Endothelial cell of umbilical vein (primary cell): ENCODE data around the gene TTC27. TPM values are rescaled to one million over a fixed set of nuclear protein-coding genes. Genes with fewer than 3 reads are reported as not detected.

Experiments used
- BruUV-seq: library from RNA; stranded (reverse); fragments of 400-500 nt; replicated peaks from 2 replicates; lab custom pipeline; 2021; lab: Mats Ljungman, UMichigan
- CTCF ChIA-PET: fragments of 300-600, 350-600 bp; sonication (Branson Sonifier 250); formaldehyde crosslinking; loops from one replicate; lab custom pipeline; 2021; ENCODE audit warnings: antibody characterized with exemption, inconsistent platforms; lab: Charles Lee
- POLR2A ChIA-PET: fragments of 300-600, 350-600 bp; sonication (Branson Sonifier 250); formaldehyde crosslinking; loops from one replicate; lab custom pipeline; 2021; ENCODE audit warnings: antibody characterized with exemption, inconsistent platforms; lab: Charles Lee
- DNase-seq: peaks from one replicate; pipeline ENCODE4 v3.0.0-alpha.2; 2011; ENCODE audit warnings: low read depth, low spot score
- FAIRE-seq: peaks from 2 replicates; lab custom pipeline; 2011; peaks lifted over from hg19 to GRCh38; lab: Jason Lieb, UNC
- H2AFZ ChIP-seq: 2 replicates; pipeline ENCODE4 v1.6.0; 2012; ENCODE audit warnings: low read depth, low read length, control low read depth, inconsistent platforms
- H3K27ac ChIP-seq: 2 replicates; pipeline ENCODE4 v1.5.1; 2011; ENCODE audit warnings: low read depth, mild to moderate bottlenecking, control low read depth, low read length, moderate library complexity; ENCODE audit not compliant: insufficient read depth
- H3K27me3 ChIP-seq, 2 experiments: 2 replicates each; pipeline versions ENCODE4 v1.6.0 to v1.6.1; 2011; ENCODE audit warnings: low read length in 2 of 2, mixed read lengths in 1 of 2; ENCODE audit not compliant: control insufficient read depth in 2 of 2, insufficient read depth in 2 of 2
- H3K36me3 ChIP-seq, 2 experiments: 2 replicates in 1 of 2; 3 replicates in 1 of 2; pipeline ENCODE4 v1.5.1; 2011; ENCODE audit warnings: low read length in 2 of 2, mild to moderate bottlenecking in 1 of 2, moderate library complexity in 1 of 2; ENCODE audit not compliant: control insufficient read depth in 2 of 2, insufficient read depth in 2 of 2; ENCODE audit errors: extremely low read depth in 1 of 2
- H3K4me1 ChIP-seq: 3 replicates; pipeline ENCODE4 v1.5.1; 2011; ENCODE audit warnings: mild to moderate bottlenecking, low read length; ENCODE audit not compliant: control insufficient read depth, insufficient read depth; ENCODE audit errors: extremely low read depth
- H3K4me2 ChIP-seq: 2 replicates; pipeline ENCODE4 v1.6.1; 2011; ENCODE audit warnings: low read length, control low read depth, mixed read lengths; ENCODE audit not compliant: insufficient read depth
- H3K4me3 ChIP-seq, 3 experiments: fragments of 200-600 bp in 1 of 3; sonication (generic), shearing (Covaris generic) in 1 of 3; replicated peaks in 1 of 3; 2 replicates each; pipeline ENCODE4 v1.5.1; 2011 to 2016; ENCODE audit warnings: control low read depth in 3 of 3, low read length in 3 of 3, mild to moderate bottlenecking in 2 of 3, inconsistent platforms in 1 of 3, low read depth in 1 of 3, moderate library complexity in 1 of 3; ENCODE audit not compliant: insufficient read depth in 1 of 3
- H3K79me2 ChIP-seq: 2 replicates; pipeline ENCODE4 v1.6.0; 2012; ENCODE audit warnings: low read length, inconsistent platforms; ENCODE audit not compliant: control insufficient read depth, insufficient read depth
- H3K9ac ChIP-seq: replicated peaks from 2 replicates; pipeline ENCODE3; 2011; ENCODE audit warnings: low read length, control low read depth; ENCODE audit not compliant: insufficient read depth; ENCODE audit errors: extremely low read depth
- H3K9me1 ChIP-seq: replicated peaks from 3 replicates; pipeline ENCODE4 v1.6.0; 2011; ENCODE audit warnings: mild to moderate bottlenecking, low read length; ENCODE audit not compliant: control insufficient read depth, insufficient read depth; ENCODE audit errors: extremely low read depth
- H3K9me3 ChIP-seq: replicated peaks from 2 replicates; pipeline ENCODE4 v1.5.1; 2012; ENCODE audit warnings: low read length, inconsistent platforms; ENCODE audit not compliant: control insufficient read depth, insufficient read depth
- H4K20me1 ChIP-seq: replicated peaks from 2 replicates; pipeline ENCODE3; 2011; ENCODE audit warnings: mild to moderate bottlenecking, low read length; ENCODE audit not compliant: control insufficient read depth, insufficient read depth; ENCODE audit errors: extremely low read depth
- EZH2 ChIP-seq: IDR thresholded peaks from 2 replicates; pipeline ENCODE4 v1.6.1; 2012; ENCODE audit warnings: borderline replicate concordance, low read depth, mild to moderate bottlenecking, moderate library complexity, low read length, inconsistent platforms; ENCODE audit not compliant: severe bottlenecking
- GATA2 ChIP-seq: IDR thresholded peaks from 2 replicates; pipeline ENCODE4 v1.7.0; 2011; ENCODE audit warnings: low read depth, mild to moderate bottlenecking, moderate library complexity, mixed read lengths, low read length; ENCODE audit not compliant: insufficient read length, insufficient read depth
- JUN ChIP-seq: IDR thresholded peaks from 2 replicates; pipeline ENCODE4 v1.6.1; 2011; ENCODE audit warnings: borderline replicate concordance, low read depth; ENCODE audit not compliant: insufficient read length, insufficient read depth
- MYC ChIP-seq: IDR thresholded peaks from one replicate; pipeline ENCODE4 v1.6.1; 2011; ENCODE audit warnings: mild to moderate bottlenecking, low read depth, low read length
- POLR2A ChIP-seq: IDR thresholded peaks from 2 replicates; pipeline ENCODE4 v1.6.1; 2012; ENCODE audit warnings: low read depth, mild to moderate bottlenecking, control low read depth, low read length
- dilution Hi-C: fragments of 300-500 bp; cut with MboI; formaldehyde crosslinking; loops from one replicate; pipeline ENCODE4 v1.15.0; 2019; ENCODE audit warnings: low sequenced_read_pairs; ENCODE audit not compliant: extremely low pct_ligation_motif_present
- intact Hi-C: fragments of 100-400 bp; cut with micrococcal nuclease; formaldehyde crosslinking; loops from one replicate; pipeline ENCODE4 v1.10.0; 2022
- polyA plus RNA-seq, 4 experiments: library from polyadenylated mRNA; depleted of rRNA in 3 of 4; stranded (reverse) in 3 of 4; unstranded in 1 of 4; fragments of >200 nt; gene quantifications; 2 replicates each; pipeline versions ENCODE4 v1.2.1 to v1.2.3, GENCODE V29; 2011 to 2012; ENCODE audit warnings: missing spikeins in 1 of 4
- total RNA-seq: library from RNA; stranded (reverse); gene quantifications from 2 replicates; pipeline ENCODE4 v1.2.3, GENCODE V29; 2021
- TF ChIP-seq, protein P1 (sequence below): IDR thresholded peaks from 2 replicates; pipeline ENCODE4 v1.6.1; 2011; ENCODE audit not compliant: insufficient read depth, insufficient read length
- TF ChIP-seq, protein P2 (sequence below), 2 donors: IDR thresholded peaks; 1 replicate in 1 of 2; 2 replicates in 1 of 2; pipeline ENCODE4 v1.5.1; 2011; ENCODE audit warnings: low read length in 2 of 2, mild to moderate bottlenecking in 2 of 2, moderate library complexity in 2 of 2, control low read depth in 1 of 2, inconsistent platforms in 1 of 2, low read depth in 1 of 2; ENCODE audit not compliant: insufficient read depth in 1 of 2; ENCODE audit errors: extremely low read depth in 1 of 2

The TTC27 gene
- total and polyA plus RNA-seq, 2 donors (not counting 3 experiments of a cell fraction or from before 2014, with no cell fraction given), result 16.3 to 20.1 TPM

DNA sequence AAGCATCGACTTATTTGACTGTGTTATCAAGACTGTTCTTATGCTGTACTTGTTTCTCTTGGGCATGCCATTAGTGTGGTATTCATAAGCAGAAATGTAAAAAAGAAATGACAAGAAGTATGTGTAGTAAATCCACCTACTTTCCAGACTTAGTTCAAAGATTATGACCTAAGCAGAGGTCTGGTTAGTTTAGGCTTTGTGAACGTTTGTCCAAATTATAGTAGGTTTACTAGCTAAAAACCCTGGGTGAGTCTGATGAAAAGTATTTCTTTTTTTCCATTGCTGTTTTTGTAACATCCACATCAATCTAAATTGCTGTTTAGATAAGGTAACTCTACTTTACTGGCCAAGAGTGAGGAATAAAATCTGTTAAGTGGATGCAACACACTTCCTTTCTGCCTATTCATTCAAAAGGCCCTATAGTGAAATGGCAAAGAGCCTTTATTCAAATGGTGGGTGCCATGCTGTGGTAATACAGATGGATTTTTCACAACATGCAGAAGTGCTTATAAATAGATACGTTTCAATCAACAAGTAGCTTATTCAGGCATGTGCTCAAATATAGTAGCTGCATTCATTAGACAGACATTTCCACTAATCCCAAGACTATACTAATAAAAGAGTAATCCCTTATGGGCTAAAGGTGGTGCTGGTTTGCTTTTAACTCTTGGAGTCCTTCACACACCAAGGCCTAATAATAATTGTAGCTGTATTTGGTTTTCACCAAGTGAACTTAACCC, 196.4 kb downstream of the TTC27 start:
- H3K4me3 ChIP-seq, result no peak overlapping the region
- no peaks in the 10 kb centered on the region for H4K20me1 ChIP-seq
- no TSS peak for BruUV-seq
- H3K4me1 ChIP-seq, result peaks cover 14% of the 10 kb centered on the region
- no peak overlapping the region for H3K4me2 ChIP-seq
- no peaks in the 10 kb centered on the region for H3K9me3 ChIP-seq
- dilution Hi-C loops, result no loop called here
- ChIA-PET POLR2A (no interaction called here), CTCF (interaction anchor here (0.7 to 1.3 kb wide), 8 partner anchors 14 to 759 kb away, joined by 3 to 4 read pairs (median 4); no protein-coding TSS in a partner anchor)
- H2AFZ ChIP-seq, result no peak overlapping the region
- no peak for TF ChIP-seq POLR2A
- TF ChIP-seq, protein P1, sequence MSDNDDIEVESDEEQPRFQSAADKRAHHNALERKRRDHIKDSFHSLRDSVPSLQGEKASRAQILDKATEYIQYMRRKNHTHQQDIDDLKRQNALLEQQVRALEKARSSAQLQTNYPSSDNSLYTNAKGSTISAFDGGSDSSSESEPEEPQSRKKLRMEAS, result no peak
- no peak for TF ChIP-seq GATA2
- no peak for TF ChIP-seq JUN
- TF ChIP-seq MYC, result no peak
- TF ChIP-seq EZH2, result no peak
- TF ChIP-seq, protein P2, sequence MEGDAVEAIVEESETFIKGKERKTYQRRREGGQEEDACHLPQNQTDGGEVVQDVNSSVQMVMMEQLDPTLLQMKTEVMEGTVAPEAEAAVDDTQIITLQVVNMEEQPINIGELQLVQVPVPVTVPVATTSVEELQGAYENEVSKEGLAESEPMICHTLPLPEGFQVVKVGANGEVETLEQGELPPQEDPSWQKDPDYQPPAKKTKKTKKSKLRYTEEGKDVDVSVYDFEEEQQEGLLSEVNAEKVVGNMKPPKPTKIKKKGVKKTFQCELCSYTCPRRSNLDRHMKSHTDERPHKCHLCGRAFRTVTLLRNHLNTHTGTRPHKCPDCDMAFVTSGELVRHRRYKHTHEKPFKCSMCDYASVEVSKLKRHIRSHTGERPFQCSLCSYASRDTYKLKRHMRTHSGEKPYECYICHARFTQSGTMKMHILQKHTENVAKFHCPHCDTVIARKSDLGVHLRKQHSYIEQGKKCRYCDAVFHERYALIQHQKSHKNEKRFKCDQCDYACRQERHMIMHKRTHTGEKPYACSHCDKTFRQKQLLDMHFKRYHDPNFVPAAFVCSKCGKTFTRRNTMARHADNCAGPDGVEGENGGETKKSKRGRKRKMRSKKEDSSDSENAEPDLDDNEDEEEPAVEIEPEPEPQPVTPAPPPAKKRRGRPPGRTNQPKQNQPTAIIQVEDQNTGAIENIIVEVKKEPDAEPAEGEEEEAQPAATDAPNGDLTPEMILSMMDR (IDR thresholded peaks at IDR 0.05; ENCODE audit: extremely low read depth in 1 of 2, insufficient read depth in 1 of 2, low read depth in 1 of 2, low read length in 2 of 2), result no peak
- DNase-seq (no peak), FAIRE-seq (no peak)
- intact Hi-C loops, result no loop called here
- H3K9me1 ChIP-seq, result no peaks in the 10 kb centered on the region
- H3K27ac ChIP-seq, result no peak overlapping the region
- H3K27me3 ChIP-seq, result no peaks in the 10 kb centered on the region
- H3K36me3 ChIP-seq, result no peaks in the 10 kb centered on the region
- H3K79me2 ChIP-seq, result no peaks in the 10 kb centered on the region
- no peak overlapping the region for H3K9ac ChIP-seq
